Raji (cell line): ENCODE measurements around the gene TRAIP.

Source experiments
- POLR2A ChIP-seq: IDR thresholded peaks from 2 replicates; pipeline ENCODE4 v1.6.1; 2011; ENCODE audit warnings: low read depth, low read length, control low read depth; ENCODE audit not compliant: insufficient read depth

TRAIP gene

GRCh38 chr3:49880581-49881315, 24.4 kb upstream of the TRAIP start:
- TF ChIP-seq POLR2A: no peak

- no peak for TF ChIP-seq POLR2A
Observed at GRCh38 chr3:49879721-49880120, 23.4 kb upstream of the TRAIP start.

GRCh38 chr3:49878686-49879085, 22.3 kb upstream of the TRAIP start:
- TF ChIP-seq POLR2A: no peak

- no peak for TF ChIP-seq POLR2A
Observed at GRCh38 chr3:49877716-49878115, 21.4 kb upstream of the TRAIP start.

GRCh38 chr3:49876567-49876966, 20.2 kb upstream of the TRAIP start:
- TF ChIP-seq POLR2A: no peak

GRCh38 chr3:49873623-49874022, 17.3 kb upstream of the TRAIP start:
- no peak for TF ChIP-seq POLR2A

GRCh38 chr3:49872801-49873281, 16.5 kb upstream of the TRAIP start:
- TF ChIP-seq POLR2A: no peak

GRCh38 chr3:49871531-49872153, 15.3 kb upstream of the TRAIP start:
- no peak for TF ChIP-seq POLR2A

- TF ChIP-seq POLR2A: no peak
Observed at GRCh38 chr3:49869525-49870126, 13.3 kb upstream of the TRAIP start, which contains the start of gene CAMKV. CAMKV (minus strand) TSS chr3:49869906; CDS start chr3:49862388, 7,518 bp downstream.

- TF ChIP-seq POLR2A: no peak
Observed at GRCh38 chr3:49868862-49869466, 12.6 kb upstream of the TRAIP start.

- TF ChIP-seq POLR2A: no peak
Observed at GRCh38 chr3:49867871-49868321, 11.5 kb upstream of the TRAIP start.

GRCh38 chr3:49867400-49867799, 11.0 kb upstream of the TRAIP start:
- TF ChIP-seq POLR2A: no peak

- TF ChIP-seq POLR2A: no peak
Observed at GRCh38 chr3:49865198-49865784, 8.9 kb upstream of the TRAIP start.

- no peak for TF ChIP-seq POLR2A
Observed at GRCh38 chr3:49864505-49864904, 8.1 kb upstream of the TRAIP start.
